ENCODE results near the gene FUT7.
A peak's percentile ranks its signal among the peaks of the same experiment; 100 is the strongest.
"Not testable (repeated sequence)": the region's sequence is repeated elsewhere in the genome, so short reads cannot be mapped to it uniquely, and the experiment has no call there.

FUT7 gene

GRCh38 chr9:137009217-137009616 is 22.7 kb downstream of the FUT7 start:
- no peak for DNase-seq (ENCODE audit: low read depth, low spot score)
- no peak for TF ChIP-seq CTCF (IDR thresholded peaks at IDR 0.05; ENCODE audit: low read depth, low read length)
- in situ Hi-C loops (cut with HindIII; ENCODE audit: low sequenced_read_pairs) = no loop called here
- H3K4me3 ChIP-seq (ENCODE audit: low read depth, low read length) = no peak overlapping the region

- in situ Hi-C loops (cut with HindIII; ENCODE audit: low sequenced_read_pairs) = no loop called here
- no peak for TF ChIP-seq CTCF (IDR thresholded peaks at IDR 0.05; ENCODE audit: low read depth, low read length)
- no peak for DNase-seq (ENCODE audit: low read depth, low spot score)
- H3K4me3 ChIP-seq (ENCODE audit: low read depth, low read length) = no peak overlapping the region
Observed at GRCh38 chr9:137008312-137008711, 23.6 kb downstream of the FUT7 start.

- TF ChIP-seq CTCF (IDR thresholded peaks at IDR 0.05; ENCODE audit: low read depth, low read length) = no peak
- in situ Hi-C loops (cut with HindIII; ENCODE audit: low sequenced_read_pairs) = no loop called here
- no peak overlapping the region for H3K4me3 ChIP-seq (ENCODE audit: low read depth, low read length)
- no peak for DNase-seq (ENCODE audit: low read depth, low spot score)
Observed at GRCh38 chr9:137007816-137008270, 24.0 kb downstream of the FUT7 start.

GRCh38 chr9:137007108-137007815 is 24.6 kb downstream of the FUT7 start:
- H3K4me3 ChIP-seq (ENCODE audit: low read depth, low read length) = no peak overlapping the region
- peak; percentile 57 for DNase-seq (ENCODE audit: low read depth, low spot score)
- no peak for TF ChIP-seq CTCF (IDR thresholded peaks at IDR 0.05; ENCODE audit: low read depth, low read length)
- in situ Hi-C loops (cut with HindIII; ENCODE audit: low sequenced_read_pairs) = no loop called here

DNA sequence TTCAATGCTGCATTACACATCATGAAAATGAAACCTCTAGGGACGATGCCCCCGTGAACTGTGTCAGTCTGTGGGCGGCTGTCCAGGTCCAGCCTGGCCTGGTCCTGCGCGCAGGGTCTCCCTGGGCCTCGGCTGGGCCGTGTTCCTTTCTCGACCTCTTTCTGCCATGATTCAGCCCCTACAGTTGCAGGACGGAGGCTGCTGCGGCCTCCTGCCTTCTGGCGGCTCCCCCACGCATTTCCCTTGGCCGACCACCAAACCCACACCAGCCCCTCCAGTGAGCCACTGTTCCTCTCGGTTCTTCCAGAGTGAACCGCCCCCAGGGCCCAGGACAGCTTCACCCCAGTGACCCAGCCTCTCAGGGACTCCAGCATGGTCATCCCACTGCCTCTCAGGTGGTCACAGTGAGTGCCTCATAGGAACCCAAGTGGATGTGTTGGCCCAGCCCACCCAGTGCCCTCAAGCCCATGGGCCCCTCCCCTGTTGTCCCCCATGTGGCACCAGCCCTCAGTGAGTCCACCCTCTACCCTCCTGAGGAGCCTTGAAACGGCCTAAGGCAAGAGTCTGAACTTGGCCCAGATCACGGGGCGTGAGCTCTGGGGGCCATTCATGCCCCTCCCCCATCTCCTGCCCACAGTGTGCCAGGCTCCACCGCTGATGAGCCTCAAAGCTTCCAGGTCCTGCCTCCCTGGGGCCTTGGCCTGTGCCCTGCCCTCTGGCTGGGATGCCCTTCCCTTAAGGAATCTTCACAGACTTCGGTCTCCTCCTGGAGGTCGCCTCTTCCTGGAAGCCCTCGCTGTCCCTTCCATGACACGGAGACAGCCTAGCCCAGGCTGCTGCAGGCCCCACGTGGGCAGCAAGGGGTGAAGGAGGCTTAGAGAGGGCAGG is 25.5 kb downstream of the FUT7 start:
- peak; percentile 46 for DNase-seq (ENCODE audit: low read depth, low spot score)
- in situ Hi-C loops (cut with HindIII; ENCODE audit: low sequenced_read_pairs) = no loop called here
- no peak for TF ChIP-seq CTCF (IDR thresholded peaks at IDR 0.05; ENCODE audit: low read depth, low read length)
- H3K4me3 ChIP-seq (ENCODE audit: low read depth, low read length) = no peak overlapping the region

GRCh38 chr9:137004285-137004684 is 27.6 kb downstream of the FUT7 start:
- in situ Hi-C loops (cut with HindIII; ENCODE audit: low sequenced_read_pairs); DNase-seq (ENCODE audit: low read depth, low spot score); H3K4me3 ChIP-seq (ENCODE audit: low read depth, low read length): not testable (repeated sequence)
- TF ChIP-seq CTCF (IDR thresholded peaks at IDR 0.05; ENCODE audit: low read depth, low read length) = peak; percentile 33

All from astrocyte of the spinal cord (primary cell).